ENCODE data around the gene STAM. TPM values are rescaled to one million over a fixed set of nuclear protein-coding genes. Genes with fewer than 3 reads are reported as not detected.

The STAM gene
- total RNA-seq, 1 experiment from 2014 or later: 29.3 TPM

GRCh38 chr10:17712053-17712452 is 68.1 kb downstream of the STAM start:
- Mint-ChIP-seq H3K4me1 (peaks cover 6 to 7% of the 10 kb centered on the region in 2 experiments; a peak in 3 of 4 replicates), H3K27ac (no peak overlapping the region), H3K27me3 (ENCODE audit: low read depth) (no peaks in the 10 kb centered on the region), H3K9me3 (no peaks in the 10 kb centered on the region), H3K4me3 (no peak overlapping the region), H3K36me3 (ENCODE audit: insufficient read depth in 1 of 3, low read depth in 3 of 3) (peaks cover 26 to 63% (median 48%) of the 10 kb centered on the region in 3 experiments; a peak in 6 of 7 replicates)
- Histone ChIP-seq H3K4me1 (ENCODE audit: insufficient read depth, low read length) (no peaks in the 10 kb centered on the region), H2BK15ac (ENCODE audit: low read depth, low read length) (no peak overlapping the region), H2BK5ac (ENCODE audit: insufficient read length, low read length) (no peak overlapping the region), H3K9ac (ENCODE audit: extremely low read depth, insufficient read length, low read length) (no peak overlapping the region), H3K79me2 (ENCODE audit: insufficient read depth, low read length) (no peaks in the 10 kb centered on the region), H3K56ac (ENCODE audit: insufficient read length, low read depth, low read length) (no peak overlapping the region), H2BK120ac (ENCODE audit: low read depth, low read length, poor library complexity, severe bottlenecking) (no peak overlapping the region), H2BK12ac (ENCODE audit: insufficient read length, low read depth, low read length) (no peak overlapping the region), H3K14ac (ENCODE audit: insufficient read depth, low read length) (no peak overlapping the region), H3K27ac (ENCODE audit: insufficient read length, low read depth, low read length) (no peak overlapping the region), H4K8ac (replicated peaks; ENCODE audit: insufficient read length, low read depth, low read length) (no peak overlapping the region), H3K18ac (ENCODE audit: insufficient read length, low read depth, low read length) (no peak overlapping the region), H3T11ph (ENCODE audit: low read length) (no peak overlapping the region), H3K23ac (ENCODE audit: insufficient read length, low read depth, low read length) (no peak overlapping the region), H3K79me1 (ENCODE audit: insufficient read depth, low read depth, low read length, poor library complexity, severe bottlenecking) (no peaks in the 10 kb centered on the region), H4K91ac (ENCODE audit: insufficient read length, low read depth, low read length) (no peak overlapping the region), H2AFZ (ENCODE audit: low read length) (no peak overlapping the region), H3K27me3 (ENCODE audit: insufficient read depth, low read length) (no peaks in the 10 kb centered on the region), H4K5ac (ENCODE audit: insufficient read length, low read depth, low read length) (no peak overlapping the region), H3K4me2 (ENCODE audit: insufficient read depth, insufficient read length, low read length) (no peak overlapping the region), H2AK5ac (ENCODE audit: insufficient read length, low read length) (no peak overlapping the region), H4K20me1 (ENCODE audit: control insufficient read depth, insufficient read depth, insufficient read length) (no peaks in the 10 kb centered on the region), H3K9me3 (ENCODE audit: control insufficient read depth, low read depth, low read length) (no peaks in the 10 kb centered on the region), H3K23me2 (ENCODE audit: insufficient read length, low read depth, low read length, poor library complexity, severe bottlenecking) (no peaks in the 10 kb centered on the region), H2BK20ac (ENCODE audit: low read depth, low read length, poor library complexity, severe bottlenecking) (no peak overlapping the region), H3K4ac (ENCODE audit: low read depth, low read length) (no peak overlapping the region)
- WGBS (ENCODE audit: extremely low coverage, insufficient read length, low lambda C conversion rate): no CpG with 5 or more reads among the region's 5 CpGs
- no peak for TF ChIP-seq CTCF (conservative IDR thresholded peaks at IDR 0.05)
- no peak for DNase-seq

Data from H9 (cell line).